ENCODE measurements around the gene ANKLE1.
A peak's percentile ranks its signal among the peaks of the same experiment; 100 is the strongest.

ANKLE1 gene, protein sequence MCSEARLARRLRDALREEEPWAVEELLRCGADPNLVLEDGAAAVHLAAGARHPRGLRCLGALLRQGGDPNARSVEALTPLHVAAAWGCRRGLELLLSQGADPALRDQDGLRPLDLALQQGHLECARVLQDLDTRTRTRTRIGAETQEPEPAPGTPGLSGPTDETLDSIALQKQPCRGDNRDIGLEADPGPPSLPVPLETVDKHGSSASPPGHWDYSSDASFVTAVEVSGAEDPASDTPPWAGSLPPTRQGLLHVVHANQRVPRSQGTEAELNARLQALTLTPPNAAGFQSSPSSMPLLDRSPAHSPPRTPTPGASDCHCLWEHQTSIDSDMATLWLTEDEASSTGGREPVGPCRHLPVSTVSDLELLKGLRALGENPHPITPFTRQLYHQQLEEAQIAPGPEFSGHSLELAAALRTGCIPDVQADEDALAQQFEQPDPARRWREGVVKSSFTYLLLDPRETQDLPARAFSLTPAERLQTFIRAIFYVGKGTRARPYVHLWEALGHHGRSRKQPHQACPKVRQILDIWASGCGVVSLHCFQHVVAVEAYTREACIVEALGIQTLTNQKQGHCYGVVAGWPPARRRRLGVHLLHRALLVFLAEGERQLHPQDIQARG

GRCh38 chr19:17281391-17282304, at the start of gene ANKLE1:
TSS of gene ANKLE1 (plus strand) at chr19:17281901. CDS start at chr19:17281921, 20 bp downstream.
- DNase-seq (ENCODE audit: low spot score) = peak; percentile 84

DNA sequence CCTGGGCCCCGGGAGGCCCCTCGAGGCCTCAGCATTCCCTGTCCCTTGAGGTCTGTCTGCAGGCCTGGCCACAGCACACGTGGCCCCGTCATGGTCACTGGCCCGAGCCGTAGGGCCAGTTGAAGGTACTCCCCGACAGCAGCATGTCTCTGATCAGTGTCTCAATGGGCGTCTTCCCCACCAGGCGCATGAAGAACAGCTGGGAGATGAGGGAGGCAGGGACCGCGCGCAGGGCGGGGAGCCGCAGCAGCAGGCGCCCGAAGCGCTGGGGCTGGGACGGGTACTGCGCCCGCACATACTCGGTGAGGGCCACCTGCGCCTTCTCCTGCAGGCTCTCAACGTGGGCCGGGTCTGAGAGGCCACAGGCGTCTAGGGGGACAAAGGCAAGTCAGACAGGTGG, 49.4 kb upstream of the ANKLE1 start:
- DNase-seq (ENCODE audit: low spot score) = no peak

DNA sequence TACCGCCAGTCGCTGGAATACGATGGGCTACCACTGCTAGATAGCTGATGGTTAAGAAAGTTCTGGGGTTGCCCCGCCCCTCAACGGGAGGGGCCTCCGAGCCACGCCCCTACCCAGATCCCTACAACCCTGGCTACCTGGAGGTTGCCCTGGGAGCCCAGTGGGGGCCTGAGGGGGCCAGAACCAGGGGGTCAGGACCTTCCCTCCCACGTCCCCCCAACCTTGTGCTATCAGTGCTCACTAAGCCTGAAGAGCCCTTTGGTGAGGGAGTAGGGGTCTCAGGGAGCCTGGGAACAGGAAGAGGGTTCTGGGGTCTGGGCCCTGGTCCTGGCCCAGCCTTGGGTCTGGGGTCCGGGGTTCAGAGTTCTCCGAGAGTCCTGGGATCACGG, 46.8 kb upstream of the ANKLE1 start:
- DNase-seq (ENCODE audit: low spot score) = peak; percentile 72

- DNase-seq (ENCODE audit: low spot score) = peak; percentile 33
These were observed 46.3 kb upstream of the ANKLE1 start for GRCh38 chr19:17235300-17235970.

- DNase-seq (ENCODE audit: low spot score) = peak; percentile 64
These were observed 45.5 kb upstream of the ANKLE1 start for GRCh38 chr19:17235971-17236777.

DNA sequence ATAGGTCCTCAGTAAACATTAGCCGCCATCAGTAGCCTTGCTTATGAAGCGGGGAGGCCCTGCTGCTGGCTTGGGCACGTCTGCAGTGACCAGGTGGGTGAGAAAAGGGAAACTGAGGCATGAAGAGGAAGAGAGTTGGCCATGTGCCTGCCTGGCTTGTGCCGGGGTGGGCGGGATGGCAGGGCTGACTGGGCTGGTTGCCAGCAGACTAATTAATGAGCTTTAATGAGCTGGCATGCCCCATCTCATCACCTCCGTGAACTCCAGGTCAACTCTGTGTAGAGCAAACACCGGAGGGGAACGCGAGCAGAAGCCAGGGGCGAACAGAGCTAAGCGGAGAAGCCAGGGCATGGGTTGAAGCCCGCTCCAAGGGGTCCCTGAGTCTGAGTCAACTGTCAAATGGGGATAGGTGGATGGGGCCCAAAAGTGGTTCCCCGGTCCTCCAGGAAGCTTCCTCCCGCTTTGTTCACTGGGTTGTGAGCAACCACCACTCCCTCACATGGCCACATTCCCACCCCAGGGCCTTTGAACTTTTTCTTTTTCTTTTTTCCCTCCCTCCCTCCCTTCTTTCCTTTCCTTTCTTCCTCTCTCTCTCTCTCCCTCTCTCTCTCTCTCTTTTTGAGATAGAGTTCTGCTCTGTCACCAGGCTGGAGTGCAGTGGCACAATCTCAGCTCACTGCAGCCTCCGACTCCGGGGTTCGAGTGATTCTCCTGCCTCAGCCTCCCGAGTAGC, 44.7 kb upstream of the ANKLE1 start:
- no peak for DNase-seq (ENCODE audit: low spot score)

- no peak for DNase-seq (ENCODE audit: low spot score)
These were observed 43.7 kb upstream of the ANKLE1 start for GRCh38 chr19:17237747-17238706.

DNA sequence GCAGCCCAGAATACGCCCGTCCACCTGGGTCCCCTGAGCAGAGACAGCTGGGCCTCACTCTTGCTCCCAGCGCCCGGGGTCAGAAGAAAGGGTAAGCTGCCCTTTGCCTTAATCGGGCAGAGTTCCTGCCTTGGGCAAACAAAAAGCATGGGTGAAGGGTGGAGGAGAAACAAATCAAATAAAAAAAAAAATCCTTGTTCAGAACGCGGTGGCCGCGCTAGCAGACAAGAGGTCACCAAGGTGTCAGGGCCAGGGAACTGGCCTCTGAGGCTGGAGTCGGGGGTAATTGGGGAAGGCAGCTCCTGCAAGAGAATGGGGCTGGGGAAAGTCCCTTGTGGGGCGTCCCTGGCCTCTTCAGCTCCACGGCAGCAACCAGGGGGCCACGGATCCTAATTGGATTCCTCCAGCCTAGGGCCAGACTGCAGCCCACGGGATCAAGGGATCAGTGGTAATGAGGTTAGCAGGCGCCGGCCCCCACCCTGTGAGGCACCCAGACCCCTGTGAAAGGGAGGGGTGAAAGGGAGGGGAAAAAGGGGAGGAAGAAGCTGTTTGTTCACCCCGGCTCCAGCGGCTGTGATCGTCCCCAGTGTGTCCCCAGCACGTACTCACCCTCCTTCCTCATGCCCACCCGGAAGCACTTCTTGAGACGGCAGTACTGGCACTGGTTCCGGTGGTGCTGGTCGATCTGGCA, 41.5 kb upstream of the ANKLE1 start:
- no peak for DNase-seq (ENCODE audit: low spot score)

GRCh38 chr19:17240826-17241399, 40.8 kb upstream of the ANKLE1 start:
- no peak for DNase-seq (ENCODE audit: low spot score)

- no peak for DNase-seq (ENCODE audit: low spot score)
These were observed 39.1 kb upstream of the ANKLE1 start for GRCh38 chr19:17242431-17243208.

DNA sequence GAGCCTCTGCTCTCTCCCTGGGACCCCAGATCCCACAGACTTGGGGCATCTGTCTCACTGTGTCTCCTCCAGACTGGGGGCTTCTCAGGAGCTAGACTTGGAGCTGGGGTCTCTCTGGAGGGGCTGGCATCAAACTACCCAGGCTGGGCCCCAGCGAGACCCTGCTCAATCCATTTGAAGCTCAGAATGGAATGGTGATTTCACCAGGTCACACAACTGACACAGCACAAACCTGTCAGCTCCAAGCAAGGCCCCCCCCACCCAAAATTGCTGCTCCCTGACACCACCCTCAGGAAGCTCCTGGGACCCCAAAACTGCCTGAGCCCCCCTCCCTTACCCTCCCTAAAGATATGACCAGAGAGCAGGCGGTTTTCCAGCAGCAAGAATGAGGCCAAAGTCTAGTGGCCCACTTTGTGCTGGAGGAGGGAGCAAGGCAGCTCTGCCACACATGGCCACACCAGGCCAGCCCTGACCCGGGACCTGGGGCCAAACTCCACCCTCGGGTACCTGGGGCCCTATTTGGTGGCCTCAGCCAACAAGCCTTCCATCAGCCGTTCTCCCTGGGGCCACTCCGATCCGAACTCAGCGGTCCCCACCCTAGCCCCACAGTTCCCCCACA, 38.4 kb upstream of the ANKLE1 start:
- no peak for DNase-seq (ENCODE audit: low spot score)

- DNase-seq (ENCODE audit: low spot score) = no peak
These were observed 37.7 kb upstream of the ANKLE1 start for GRCh38 chr19:17243830-17244617.

DNA sequence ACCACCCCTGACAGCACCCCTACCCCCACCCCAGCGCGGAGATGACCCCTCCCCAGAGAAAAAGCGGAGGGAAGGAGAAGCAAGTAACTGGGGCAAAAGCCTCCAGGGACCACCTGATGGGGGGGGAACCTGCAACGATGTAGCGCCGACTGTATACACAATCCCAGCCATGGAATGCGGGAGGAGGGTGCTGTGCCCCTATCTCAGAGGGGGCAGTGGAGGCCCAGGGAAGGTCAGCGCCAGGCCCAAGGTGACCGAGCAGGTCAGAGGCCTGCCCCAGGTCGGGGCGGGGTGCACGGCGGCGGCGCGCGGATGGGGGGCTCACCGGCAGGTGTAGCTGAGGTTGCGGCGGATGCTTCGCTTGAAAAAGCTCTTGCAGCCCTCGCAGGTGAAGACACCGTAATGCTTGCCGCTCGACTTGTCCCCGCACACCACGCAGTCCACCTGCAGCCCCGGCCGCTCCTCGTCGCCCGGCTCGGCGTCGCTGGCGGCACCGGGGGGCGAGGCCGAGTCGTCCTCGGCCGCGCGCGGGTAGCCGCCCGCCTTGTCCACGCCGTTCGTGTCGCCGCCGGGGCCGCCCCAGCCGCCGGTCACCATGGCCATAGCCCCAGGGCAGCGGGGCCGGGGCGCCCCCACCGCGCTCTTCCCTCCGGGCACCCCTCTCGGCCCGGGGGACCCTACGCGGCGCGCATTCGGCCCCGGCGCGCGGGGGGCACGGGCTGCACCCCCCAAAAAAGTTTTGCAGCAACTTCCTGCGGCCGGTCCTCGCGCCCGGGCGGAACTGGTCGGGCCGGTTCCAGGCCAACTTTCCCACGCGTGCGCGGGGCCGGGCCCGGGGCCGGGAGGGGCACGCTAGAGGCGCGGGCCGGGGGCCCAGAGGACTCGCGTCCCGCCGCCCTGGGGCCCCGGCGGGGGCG, 36.8 kb upstream of the ANKLE1 start:
- DNase-seq (ENCODE audit: low spot score) = no peak

DNA sequence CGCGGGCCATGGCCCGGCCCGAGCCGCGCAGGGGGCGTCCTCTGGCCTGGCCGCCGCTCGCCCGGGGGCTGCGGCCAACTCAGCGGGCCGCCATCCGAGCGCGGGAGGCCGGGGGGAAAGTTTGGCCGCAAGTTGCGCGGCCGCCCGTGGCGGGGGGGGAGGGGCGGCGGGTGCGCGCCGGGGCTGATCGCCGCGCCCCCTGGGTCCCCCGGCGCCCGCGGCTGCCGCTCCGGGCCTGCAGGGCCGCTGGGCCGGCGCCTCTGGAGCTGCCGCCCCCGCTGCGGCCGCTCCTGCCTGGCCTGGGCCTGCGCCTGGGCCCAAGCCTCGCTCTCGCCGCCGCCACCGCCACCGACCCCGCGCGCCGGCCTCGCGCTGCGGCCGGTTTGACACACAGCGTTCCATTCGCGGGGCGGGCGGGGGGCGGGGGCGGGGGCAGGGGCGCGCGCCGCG, 36.1 kb upstream of the ANKLE1 start, which contains the start of gene NR2F6:
Gene NR2F6, minus strand, starts transcription at position 385 of the 450 bp plus-strand sequence. CDS start 699 bp downstream, outside the sequence.
- no peak for DNase-seq (ENCODE audit: low spot score)

Data from iPS-NIHi11 (cell line).